Fibroblast of peridontal ligament (primary cell): Measurements from ENCODE around the gene APBA1.

ENCODE experiments used
- DNase-seq: peaks from one replicate; pipeline ENCODE4 v3.0.0-alpha.2; 2010; ENCODE audit errors: extremely low read depth

Gene APBA1

GRCh38 chr9:69526699-69527098 is 145.5 kb downstream of the APBA1 start:
- no peak for DNase-seq

GRCh38 chr9:69519470-69520240 is 152.5 kb downstream of the APBA1 start:
- peak; percentile 16 for DNase-seq

DNA sequence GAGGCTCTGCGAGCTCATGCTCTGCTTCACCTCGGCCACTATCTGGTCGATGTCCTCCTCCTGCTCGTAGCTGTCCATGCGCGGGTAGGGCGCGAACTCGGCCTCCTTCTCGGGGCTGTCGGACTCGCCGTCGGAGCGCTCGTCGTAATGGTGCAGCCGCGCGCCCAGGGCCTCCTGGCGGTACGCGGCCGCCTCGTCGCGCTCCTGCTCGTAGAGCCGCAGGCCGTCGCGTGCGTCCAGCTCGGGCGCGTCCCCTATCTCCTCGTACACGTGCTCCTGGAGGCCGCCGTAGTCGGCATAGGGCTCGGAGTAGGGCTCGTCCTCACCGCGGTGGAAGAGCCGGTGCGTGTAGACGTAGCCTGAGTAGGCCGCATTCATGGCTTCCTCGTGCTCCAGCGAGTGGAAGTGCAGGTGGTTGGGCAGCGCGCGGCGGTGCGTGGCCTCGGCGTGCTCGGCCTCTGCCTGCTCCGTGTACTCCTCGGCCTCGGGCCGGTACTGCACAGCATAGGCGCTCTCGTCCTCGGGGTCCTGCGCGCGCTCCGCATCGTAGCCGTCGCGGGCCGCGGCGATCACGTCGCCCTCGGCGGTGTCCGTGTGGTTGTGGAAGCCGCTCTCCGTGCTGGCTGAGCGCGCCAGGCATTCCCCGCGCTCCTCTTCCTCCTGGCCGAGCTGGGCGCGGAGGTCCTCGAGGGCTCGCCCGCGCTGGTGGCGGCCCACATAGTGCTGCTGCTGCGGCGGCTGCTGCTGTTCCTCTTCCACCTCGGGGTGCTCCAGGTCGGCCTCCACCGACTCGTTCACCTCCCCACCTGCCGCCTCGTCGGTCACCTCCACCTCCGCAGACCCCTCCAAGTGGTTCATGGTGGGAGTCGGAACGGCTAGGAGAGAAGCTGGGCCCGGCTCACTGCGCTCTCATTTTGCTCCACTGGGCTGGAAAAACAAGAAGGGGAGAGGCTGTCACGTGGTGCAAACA is 155.5 kb downstream of the APBA1 start:
- no peak for DNase-seq

GRCh38 chr9:69515810-69516209 is 156.4 kb downstream of the APBA1 start:
- no peak for DNase-seq

- DNase-seq = no peak
These were observed 158.9 kb downstream of the APBA1 start for GRCh38 chr9:69513141-69513820.

- DNase-seq = no peak
These were observed 168.1 kb downstream of the APBA1 start for GRCh38 chr9:69504058-69504457.

DNA sequence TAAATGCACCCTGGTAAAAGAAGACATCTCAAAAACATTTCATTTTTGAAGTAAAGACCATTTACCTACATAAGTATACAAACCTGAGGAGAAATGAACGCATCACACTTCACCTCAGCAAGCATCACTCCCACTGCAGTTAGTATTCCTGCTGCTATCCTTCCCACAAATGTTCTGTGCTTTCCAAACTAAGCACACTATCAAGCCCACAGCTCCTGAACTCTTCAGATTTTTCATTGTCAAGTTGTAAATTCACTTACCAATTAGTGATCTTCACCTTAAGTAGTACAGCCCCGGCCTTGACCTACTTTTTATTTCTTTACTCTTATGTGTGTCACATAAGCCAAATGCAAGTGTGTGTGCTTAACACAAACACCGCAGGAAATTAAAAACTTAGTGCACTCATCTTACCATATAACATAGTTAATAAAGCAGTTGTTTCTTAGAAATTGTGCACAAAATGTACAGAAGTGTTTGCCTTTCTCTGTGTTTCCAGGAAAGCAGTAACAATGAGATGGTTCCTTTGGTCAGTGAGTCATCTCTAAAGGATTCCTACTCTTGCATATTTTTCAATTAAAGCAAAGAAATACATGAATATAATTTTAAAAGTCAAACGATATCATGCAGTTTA is 169.4 kb downstream of the APBA1 start:
- peak; percentile 49 for DNase-seq

- no peak for DNase-seq
These were observed 171.3 kb downstream of the APBA1 start for GRCh38 chr9:69500896-69501295.

DNA sequence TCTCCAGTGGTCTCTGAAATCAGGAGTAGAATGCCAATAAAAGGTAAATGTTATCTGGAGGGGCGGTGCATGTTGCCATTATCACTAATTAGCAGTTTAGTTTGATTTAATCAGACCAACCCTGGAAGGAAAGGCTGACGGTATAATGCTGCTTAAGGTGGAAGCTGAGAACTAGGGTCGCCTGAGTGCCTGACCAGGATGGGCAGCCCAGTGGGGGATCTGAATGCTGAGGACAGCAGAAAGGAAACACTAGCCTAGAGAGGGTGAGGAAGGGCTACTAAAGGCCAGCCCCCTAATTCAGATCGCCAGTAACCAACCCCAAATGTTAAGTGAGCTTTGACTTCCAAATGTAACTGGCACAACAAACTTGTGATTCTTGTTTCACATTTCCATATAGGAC is 172.2 kb downstream of the APBA1 start:
- DNase-seq = no peak

DNA sequence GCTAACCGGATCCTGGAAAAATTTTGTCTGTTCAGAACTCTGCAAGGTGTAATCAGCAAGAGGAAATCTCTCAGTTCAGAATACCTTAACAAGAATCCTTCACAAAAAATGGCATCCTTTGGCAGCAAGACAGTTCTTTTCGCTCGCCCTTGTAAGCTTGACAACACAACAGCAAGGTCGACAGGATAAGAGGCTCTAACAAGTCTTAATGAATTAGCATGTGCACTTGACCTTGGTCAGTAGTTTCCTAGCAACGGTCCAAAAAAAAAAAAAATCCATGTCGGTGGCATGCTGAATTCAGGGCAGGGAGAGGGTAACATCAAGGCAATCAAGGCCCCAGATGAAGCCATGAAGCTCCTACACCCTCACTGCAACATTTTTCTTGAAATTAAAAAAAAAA is 172.8 kb downstream of the APBA1 start:
- DNase-seq = no peak

DNA sequence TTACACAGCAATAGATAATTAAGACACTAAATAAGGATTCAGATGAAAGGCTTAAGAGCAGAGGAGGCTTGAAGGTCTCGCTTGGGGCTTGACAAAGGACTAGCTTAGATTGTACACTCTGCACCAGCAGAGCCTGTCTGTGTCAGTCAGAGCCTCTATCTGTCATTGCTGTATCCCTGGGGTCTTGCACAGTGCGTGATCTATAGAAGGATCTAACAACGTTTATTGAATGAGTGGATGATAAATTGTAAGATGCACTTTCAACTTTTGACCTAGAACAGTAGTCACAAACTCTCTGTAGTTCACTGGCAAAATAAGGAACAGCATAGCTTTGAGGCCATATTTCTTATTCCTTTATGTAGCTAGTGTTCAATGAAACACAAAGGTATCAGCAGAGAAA is 173.7 kb downstream of the APBA1 start:
- DNase-seq = no peak

DNA sequence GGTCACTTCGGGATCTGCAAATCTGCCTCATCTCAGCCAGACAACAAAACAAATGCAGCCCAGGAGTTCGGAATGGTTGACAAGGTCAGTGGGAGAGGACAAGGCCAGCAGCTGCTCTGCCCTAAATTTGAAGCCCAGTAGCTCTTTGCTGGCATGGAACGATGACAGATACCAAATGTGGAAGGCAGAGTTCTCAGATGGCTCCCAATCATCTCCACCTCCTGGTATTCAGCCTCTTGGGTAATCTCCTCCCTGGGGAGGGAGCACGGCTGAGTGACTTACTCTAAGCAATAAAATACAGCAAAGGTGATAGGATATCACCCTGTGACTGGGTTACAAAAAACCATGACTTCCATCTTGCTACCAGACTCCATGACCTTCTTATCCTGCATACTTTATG is 174.4 kb downstream of the APBA1 start:
- no peak for DNase-seq

DNA sequence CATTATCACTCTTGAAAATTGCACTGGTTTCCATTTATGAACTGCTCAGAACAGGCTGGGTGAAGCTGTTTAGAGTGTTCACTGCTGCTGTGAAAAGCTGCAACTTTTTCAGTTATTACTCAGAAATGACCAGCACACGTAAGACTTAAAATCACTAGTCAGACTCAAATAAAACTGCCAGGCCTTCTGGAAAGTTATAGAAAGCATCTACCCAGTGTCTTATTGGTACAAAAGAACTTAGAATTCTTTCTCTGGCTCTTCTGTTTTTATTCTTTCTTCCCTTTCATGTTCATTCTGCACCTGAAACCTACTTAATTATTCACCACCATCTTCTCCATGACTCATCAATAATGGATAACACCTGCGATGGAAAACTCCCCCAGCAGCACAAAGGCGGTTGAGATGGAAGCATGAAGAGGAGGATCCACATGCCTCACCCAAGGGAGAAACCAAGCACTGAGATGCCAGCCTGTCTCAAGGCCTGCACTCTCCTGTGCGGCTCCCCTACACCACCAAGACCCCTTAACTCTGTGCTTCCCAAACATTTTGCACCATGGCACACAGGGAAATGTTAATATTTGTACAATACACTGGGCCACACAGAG is 175.2 kb downstream of the APBA1 start:
- DNase-seq = no peak

- DNase-seq = no peak
These were observed 176.9 kb downstream of the APBA1 start for GRCh38 chr9:69495296-69495695.

GRCh38 chr9:69494763-69495162 is 177.4 kb downstream of the APBA1 start:
- DNase-seq = no peak

DNA sequence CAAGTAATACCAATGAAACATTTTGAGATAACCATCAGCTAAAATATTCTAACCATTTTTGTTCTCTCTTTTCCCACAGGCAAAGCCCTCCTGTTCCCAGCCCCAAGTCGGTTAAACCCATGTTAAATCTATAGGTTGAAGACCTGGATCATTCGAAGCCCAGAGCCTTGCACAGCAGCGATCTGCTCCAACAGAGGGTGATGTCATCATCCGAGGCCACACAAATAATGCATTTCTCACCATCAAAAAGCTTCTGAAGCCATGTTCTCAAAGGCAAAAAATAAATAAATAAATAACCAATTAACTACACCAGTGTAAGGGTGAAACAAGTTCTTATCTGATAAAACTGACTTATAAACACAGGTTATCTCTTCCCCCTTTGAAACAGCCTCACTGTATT is 178.0 kb downstream of the APBA1 start:
- no peak for DNase-seq

DNA sequence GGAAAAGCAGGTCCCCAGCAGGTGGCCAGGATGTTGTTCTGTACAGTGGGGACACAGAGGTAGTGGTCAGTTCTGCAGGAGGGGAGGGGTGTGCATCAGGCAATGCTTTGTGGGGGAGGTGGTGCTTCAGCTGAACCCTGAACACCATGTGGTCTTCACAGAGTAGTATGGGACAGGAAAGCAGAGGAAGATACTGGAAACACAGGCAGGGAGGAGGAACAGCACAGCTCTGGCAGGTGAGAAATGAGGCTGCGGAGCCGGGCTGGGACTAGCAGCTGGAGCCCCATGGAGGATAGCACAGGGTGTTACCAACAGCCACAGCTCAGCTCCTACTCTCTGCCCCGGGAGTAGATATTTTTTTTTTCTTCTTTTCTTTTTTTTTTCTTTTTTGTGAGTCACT is 185.7 kb downstream of the APBA1 start:
- DNase-seq = no peak

DNA sequence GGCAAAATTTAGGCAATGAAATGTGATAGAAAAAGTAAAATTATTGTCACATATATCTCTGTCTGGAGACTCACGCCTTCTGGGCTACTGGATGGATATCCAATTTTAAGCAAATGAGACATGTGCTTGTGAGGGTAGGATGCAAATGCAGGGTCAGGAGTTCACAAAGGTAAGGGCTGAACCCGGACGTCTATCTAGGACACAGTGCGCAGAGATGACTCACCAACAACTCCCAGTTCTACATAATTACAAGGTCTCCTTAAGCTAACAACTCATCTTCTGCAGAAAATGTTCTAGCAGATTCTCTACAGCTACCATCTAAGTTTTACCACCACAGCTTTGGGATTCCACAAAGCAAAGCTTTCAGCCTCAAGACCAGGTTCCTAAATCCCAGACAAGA is 186.7 kb downstream of the APBA1 start:
- no peak for DNase-seq

GRCh38 chr9:69483886-69484422 is 188.2 kb downstream of the APBA1 start:
- no peak for DNase-seq

DNA sequence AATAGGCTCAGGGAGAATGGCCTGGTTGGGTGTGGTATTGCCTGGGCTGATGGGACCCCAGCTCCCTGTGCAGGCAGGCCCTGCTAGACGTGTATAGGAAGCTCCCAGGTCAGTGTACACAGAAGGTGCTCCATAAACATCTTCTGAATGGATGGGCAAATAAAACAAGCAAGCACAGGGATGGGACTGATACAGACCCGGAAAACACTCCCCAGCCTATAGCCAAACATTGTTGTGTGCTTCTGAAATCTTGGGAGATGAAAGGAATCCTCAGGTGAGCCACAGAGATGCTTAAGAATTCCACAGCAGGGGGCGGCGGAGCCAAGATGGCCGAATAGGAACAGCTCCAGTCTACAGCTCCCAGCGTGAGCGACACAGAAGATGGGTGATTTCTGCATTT is 195.4 kb downstream of the APBA1 start:
- DNase-seq = no peak

DNA sequence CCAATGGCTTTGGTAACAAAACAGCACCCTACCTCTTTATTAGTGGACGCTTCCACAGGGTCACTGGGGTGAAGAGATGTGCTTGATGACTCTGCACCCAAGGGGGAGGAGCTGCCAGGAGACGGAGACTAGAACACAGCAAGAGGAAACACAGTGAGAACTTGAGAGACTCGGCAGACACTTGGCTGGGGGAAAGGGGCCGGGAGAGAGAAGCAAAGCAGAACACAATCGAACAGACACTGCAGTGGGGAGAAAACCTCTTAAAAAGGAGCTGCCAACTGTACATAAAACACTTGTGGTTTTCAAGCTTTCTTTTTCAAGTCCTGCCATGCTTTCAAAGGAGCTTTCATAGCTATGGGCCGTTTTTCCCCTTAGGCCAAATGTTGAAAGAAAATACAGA is 196.2 kb downstream of the APBA1 start:
- DNase-seq = no peak
